Muscle layer of duodenum (tissue), 2 donors: ENCODE results near the gene SLCO4A1.
"Not testable (repeated sequence)": the region's sequence is repeated elsewhere in the genome, so short reads cannot be mapped to it uniquely, and the experiment has no call there.

ENCODE experiments used
- H3K27ac ChIP-seq: one replicate; pipeline ENCODE4 v1.7.0; 2013; ENCODE audit warnings: mild to moderate bottlenecking, low read length
- H3K27me3 ChIP-seq: one replicate; pipeline ENCODE4 v1.7.0; 2013; ENCODE audit warnings: low read depth, mild to moderate bottlenecking, control low read depth, low read length
- H3K36me3 ChIP-seq, 2 donors: one replicate each; pipeline ENCODE4 v1.7.0; 2013; ENCODE audit warnings: low read length in 2 of 2, control low read depth in 1 of 2, mild to moderate bottlenecking in 1 of 2; ENCODE audit not compliant: insufficient read depth in 2 of 2, control insufficient read depth in 1 of 2
- H3K4me1 ChIP-seq, 2 donors: one replicate each; pipeline ENCODE4 v1.7.0; 2013; ENCODE audit warnings: low read length in 2 of 2, mild to moderate bottlenecking in 2 of 2, control low read depth in 1 of 2, moderate library complexity in 1 of 2; ENCODE audit not compliant: insufficient read depth in 2 of 2, control insufficient read depth in 1 of 2
- H3K4me3 ChIP-seq, 2 donors: one replicate each; pipeline ENCODE4 v1.7.0; 2013; ENCODE audit warnings: low read length in 2 of 2, low read depth in 1 of 2, mild to moderate bottlenecking in 1 of 2
- H3K9me3 ChIP-seq, 2 donors: one replicate each; pipeline ENCODE4 v1.7.0; 2013; ENCODE audit warnings: low read length in 2 of 2, control low read depth in 1 of 2, mild to moderate bottlenecking in 1 of 2; ENCODE audit not compliant: control insufficient read depth in 1 of 2
- donor health status: healthy.

Gene SLCO4A1

DNA sequence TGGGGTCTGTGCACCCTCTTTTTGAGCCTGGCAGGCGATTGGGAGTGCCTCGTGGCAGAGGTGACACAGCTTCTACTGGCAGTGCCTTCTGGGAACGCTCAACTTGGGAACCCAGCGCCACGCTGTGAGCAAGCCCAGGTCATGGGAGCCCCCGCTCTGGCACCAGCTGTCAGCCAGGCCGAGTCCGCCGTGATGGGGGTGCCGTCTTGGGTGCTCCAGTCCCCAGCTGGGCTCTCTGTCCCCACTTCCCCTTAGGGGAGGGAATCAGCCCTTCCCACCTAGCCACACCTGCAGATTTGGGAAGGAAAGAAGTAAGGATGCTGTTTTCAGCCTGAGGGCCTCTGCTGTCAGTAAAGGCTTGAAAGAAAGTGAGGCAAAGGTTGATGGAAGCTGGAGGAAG is 35.4 kb downstream of the SLCO4A1 start:
- no peaks in the 10 kb centered on the region for H3K27me3 ChIP-seq

DNA sequence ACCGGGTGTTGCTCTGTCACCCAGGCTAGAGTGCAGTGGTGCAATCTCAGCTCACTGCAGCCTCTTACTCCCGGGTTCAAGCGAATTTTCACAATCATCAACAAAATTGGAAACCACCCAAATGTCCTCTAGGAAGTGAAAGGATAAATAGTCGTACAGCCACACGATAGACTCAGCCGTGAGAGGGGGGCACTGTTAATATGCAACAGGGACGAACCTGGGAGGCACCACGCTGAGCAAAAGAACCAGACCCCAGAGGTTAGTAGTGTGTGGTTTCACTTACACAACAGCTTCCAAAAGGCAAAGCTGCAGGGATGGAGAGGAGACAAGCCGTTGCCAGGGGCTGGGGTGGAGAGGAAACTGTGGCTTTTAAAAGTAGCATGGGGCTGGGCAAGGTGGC is 36.2 kb downstream of the SLCO4A1 start:
- no peak overlapping the region for H3K27ac ChIP-seq
- H3K4me3 ChIP-seq: no peak overlapping the region
- peaks cover 8 to 9% of the 10 kb centered on the region in 2 donors for H3K9me3 ChIP-seq
- no peaks in the 10 kb centered on the region for H3K36me3 ChIP-seq
- no peaks in the 10 kb centered on the region for H3K27me3 ChIP-seq
- no peaks in the 10 kb centered on the region for H3K4me1 ChIP-seq

More for the DNA sequence above, 35.4 kb downstream of the SLCO4A1 start:
- Histone ChIP-seq H3K36me3 (no peaks in the 10 kb centered on the region), H3K4me1 (no peaks in the 10 kb centered on the region), H3K27ac (no peak overlapping the region), H3K4me3 (no peak overlapping the region), H3K9me3 (peaks cover 8 to 9% of the 10 kb centered on the region in 2 donors)

DNA sequence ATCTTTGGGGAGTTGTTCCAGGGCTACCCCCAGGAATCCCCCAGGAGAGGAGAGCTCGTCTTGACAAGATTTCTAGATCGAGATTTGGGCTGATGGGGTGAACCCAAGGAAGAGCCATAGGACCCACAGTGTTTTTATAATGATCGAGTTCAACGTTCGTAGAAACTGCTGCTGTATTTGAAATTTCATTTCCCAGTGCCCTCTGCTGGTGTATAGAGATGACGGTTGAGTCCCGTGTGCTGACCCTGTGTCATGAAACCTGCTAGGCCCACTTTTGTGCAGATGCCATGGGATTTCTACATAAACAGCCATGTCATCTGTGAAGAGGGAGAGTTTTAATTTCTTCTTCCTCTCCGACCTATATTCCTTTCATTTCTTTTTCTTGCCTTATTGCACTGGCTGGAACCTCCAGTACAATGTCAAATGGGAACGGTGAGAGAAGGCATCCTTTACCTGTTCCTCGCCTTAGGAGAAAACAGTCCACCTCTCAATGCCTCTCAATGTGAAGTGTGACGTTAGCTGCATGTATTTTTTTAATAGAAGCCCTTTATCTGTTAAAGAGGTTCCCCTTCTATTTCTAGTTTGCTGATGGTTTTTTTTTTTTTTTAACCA is 37.8 kb downstream of the SLCO4A1 start:
- Histone ChIP-seq H3K27me3 (no peaks in the 10 kb centered on the region), H3K27ac (no peak overlapping the region), H3K4me3 (no peak overlapping the region), H3K36me3 (no peaks in the 10 kb centered on the region), H3K9me3 (peaks cover 8 to 9% of the 10 kb centered on the region in 2 donors), H3K4me1 (no peaks in the 10 kb centered on the region)

DNA sequence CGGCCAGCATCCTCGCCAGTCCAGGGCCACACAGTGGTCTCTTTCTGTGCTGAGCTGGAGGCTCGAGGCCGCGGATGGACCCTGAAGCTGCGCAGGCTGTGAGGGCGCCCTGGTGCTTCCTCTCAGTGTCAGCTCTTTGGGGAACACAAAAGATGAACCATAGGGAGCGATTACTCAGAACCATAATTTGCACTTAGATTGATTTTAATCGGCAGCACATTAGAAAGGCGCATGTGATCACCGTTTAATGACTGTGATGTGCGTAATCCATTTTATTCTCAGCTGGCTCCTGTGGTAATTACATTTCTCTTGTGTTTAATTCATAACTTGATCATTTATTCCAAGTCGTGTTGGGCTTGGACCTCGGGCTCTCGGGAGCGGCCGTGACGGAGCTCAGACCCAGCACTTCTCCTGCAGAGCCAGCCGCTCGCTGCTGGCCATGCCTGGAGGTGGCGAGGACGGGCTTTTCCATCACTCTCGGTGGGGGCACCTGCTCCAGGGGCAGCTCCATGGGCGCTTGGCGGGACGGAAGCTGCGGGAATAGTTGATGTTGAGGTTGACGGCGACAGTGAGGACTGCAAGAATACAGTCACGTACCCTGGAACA is 40.7 kb downstream of the SLCO4A1 start:
- H3K4me1 ChIP-seq: no peaks in the 10 kb centered on the region
- H3K4me3 ChIP-seq: no peak overlapping the region
- H3K27me3 ChIP-seq: no peaks in the 10 kb centered on the region

DNA sequence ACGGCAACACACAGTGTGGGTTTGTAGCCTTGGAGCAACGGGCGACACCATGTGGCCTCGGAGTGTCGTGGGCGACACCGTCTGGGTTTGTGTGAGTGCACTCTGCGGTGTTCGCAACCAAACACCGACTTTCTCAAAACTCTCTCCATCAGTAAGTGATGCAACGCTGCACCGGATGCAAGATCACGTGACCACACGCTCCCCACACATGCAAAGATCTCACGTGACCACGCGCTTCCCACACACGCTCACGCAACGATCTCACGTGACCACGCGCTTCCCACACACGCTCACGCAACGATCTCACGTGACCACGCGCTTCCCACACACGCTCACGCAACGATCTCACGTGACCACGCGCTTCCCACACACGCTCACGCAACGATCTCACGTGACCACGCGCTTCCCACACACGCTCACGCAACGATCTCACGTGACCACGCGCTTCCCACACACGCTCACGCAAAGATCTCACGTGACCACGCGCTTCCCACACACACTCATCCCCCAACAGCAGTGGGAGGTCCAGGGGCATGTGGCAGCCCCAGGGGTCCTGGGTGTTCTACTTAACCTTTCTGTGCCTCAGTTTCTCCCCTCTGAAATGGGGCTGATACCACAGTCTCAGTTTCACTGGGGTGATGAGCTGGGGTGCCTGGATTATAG is 41.5 kb downstream of the SLCO4A1 start:
- not testable (repeated sequence) for H3K27ac ChIP-seq, H3K36me3 ChIP-seq, H3K4me3 ChIP-seq, H3K27me3 ChIP-seq, H3K4me1 ChIP-seq, H3K9me3 ChIP-seq

More for the DNA sequence above, 40.7 kb downstream of the SLCO4A1 start:
- peaks cover 8 to 9% of the 10 kb centered on the region in 2 donors for H3K9me3 ChIP-seq
- no peaks in the 10 kb centered on the region for H3K36me3 ChIP-seq
- no peak overlapping the region for H3K27ac ChIP-seq

DNA sequence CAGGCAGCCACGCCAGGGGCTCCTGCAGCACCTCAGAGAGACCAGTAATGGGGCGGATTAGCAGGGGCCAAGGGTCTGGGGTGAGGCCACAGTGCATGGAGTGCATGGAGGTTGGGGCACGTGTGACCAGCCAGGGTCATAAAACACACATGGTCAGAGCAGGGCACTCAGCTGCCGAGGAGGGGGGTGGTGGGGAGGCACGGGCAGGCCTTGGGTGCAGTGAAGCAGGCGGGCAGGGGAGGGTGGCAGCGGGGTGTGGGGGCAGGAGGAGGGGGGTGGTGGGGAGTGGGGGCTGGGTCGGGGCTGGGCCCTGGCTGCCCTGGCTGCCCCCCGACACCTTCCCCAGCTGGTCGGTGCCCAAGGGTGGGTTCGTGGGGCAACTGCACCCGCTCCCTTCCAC is 42.7 kb downstream of the SLCO4A1 start:
- H3K27ac ChIP-seq: no peak overlapping the region
- no peaks in the 10 kb centered on the region for H3K27me3 ChIP-seq
- peaks cover 3 to 6% of the 10 kb centered on the region in 2 donors for H3K9me3 ChIP-seq
- H3K36me3 ChIP-seq: no peaks in the 10 kb centered on the region
- H3K4me3 ChIP-seq: no peak overlapping the region
- H3K4me1 ChIP-seq: peaks cover 0 to 6% of the 10 kb centered on the region in 2 donors

DNA sequence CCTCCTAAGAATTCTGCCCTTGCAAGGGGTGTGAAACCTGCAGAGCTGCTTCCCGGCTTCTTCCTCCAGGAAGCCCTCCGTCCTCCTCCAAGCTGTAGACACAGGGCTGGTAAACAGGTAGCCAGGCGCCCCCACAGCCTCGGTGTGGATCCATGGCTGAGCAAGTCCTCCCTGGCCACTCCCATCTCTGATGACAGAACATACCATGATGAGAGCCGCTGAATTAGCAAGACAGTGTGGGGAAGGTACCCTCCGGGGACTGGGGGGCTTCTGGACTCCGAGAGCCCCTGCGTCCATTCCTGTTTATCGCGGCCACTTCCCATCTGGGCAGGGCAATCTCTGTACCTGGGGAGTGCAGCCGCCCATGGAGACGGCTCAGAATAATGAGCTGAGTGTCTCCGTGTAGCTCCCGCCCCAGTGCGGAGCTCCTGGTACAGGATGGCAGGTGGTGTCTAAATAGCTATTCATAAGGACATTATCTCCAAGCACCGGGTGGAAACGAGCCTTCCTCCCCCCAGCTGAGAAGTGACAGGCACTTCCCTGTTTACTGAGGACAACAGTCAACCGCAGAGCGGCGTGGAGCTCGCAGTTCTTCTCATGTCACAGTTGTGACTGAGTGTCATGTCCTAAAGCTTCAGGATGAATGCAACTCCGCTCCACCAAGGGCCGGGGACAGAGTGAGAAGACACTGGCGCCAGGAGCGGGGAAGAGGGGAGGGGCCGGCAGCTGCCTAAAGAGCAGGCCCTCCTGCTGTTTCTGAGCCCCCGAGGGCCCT is 43.7 kb downstream of the SLCO4A1 start:
- Histone ChIP-seq H3K4me3 (no peak overlapping the region), H3K36me3 (no peaks in the 10 kb centered on the region), H3K4me1 (peaks cover 0 to 6% of the 10 kb centered on the region in 2 donors), H3K27ac (no peak overlapping the region), H3K27me3 (no peaks in the 10 kb centered on the region), H3K9me3 (no peaks in the 10 kb centered on the region)

DNA sequence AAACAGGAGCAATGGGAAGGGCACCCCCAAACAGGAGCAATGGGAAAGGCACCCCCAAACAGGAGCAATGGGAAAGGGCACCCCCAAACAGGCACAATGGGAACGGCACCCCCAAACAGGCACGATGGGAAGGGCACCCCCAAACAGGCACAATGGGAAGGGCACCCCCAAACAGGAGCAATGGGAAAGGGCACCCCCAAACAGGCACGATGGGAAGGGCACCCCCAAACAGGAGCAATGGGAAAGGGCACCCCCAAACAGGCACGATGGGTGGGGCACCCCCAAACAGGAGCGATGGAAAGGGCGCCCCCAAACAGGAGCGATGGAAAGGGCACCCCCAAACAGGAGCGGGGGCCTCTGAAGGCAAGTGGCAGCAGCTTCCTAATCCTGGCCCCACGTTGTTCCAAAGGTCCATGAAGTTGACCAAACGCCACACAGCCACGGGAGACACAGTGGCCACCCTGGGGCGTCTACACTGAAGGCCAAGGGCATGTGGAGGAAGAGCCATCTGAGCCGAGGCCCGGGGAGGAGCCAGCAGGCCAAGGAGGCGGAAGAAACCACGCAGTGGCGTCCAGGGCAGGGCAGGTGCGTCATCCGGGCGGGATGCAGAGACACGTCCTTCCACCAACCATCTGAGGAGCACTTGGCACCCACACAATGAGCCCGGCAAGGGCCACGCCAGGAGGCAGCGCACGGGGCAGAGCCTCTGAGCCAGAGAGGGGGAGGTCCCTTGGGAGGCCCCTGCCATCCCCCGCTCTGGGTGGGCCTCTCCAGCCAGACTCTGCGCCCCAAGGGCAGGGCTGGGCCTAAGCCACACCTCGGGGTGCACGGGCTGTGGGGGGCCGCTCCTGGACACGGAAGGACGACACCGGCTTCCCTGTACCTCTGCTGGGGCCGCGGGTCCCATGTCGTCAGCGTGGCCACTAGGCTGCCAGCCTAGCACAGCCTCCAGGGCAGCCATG is 44.8 kb downstream of the SLCO4A1 start:
- H3K27me3 ChIP-seq: no peaks in the 10 kb centered on the region

DNA sequence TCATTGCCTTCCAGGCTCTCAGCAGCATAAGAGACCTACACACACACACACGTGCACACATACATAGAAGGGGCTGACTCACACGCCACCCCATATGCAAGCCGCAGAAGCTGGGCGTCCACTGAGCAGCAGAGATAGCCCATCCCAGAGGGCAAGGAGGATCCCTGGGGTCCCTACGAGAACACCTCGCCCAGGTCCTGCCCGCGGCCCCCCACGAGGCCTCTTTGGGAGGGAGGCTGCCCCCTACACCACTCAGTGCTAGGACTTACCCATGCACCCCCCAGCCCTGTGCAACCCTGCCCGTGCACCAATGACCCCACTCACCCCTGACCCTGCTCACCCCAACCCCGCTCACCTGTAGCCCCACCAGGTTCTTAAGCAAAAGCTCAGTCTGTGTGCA is 45.8 kb downstream of the SLCO4A1 start:
- Histone ChIP-seq H3K27me3 (no peaks in the 10 kb centered on the region), H3K9me3 (no peaks in the 10 kb centered on the region), H3K27ac (no peak overlapping the region), H3K4me3 (no peak overlapping the region), H3K4me1 (peaks cover 0 to 6% of the 10 kb centered on the region in 2 donors), H3K36me3 (no peaks in the 10 kb centered on the region)

More for the DNA sequence above, 44.8 kb downstream of the SLCO4A1 start:
- no peaks in the 10 kb centered on the region for H3K36me3 ChIP-seq
- no peak overlapping the region for H3K4me3 ChIP-seq
- peaks cover 0 to 6% of the 10 kb centered on the region in 2 donors for H3K4me1 ChIP-seq
- no peaks in the 10 kb centered on the region for H3K9me3 ChIP-seq
- H3K27ac ChIP-seq: no peak overlapping the region

DNA sequence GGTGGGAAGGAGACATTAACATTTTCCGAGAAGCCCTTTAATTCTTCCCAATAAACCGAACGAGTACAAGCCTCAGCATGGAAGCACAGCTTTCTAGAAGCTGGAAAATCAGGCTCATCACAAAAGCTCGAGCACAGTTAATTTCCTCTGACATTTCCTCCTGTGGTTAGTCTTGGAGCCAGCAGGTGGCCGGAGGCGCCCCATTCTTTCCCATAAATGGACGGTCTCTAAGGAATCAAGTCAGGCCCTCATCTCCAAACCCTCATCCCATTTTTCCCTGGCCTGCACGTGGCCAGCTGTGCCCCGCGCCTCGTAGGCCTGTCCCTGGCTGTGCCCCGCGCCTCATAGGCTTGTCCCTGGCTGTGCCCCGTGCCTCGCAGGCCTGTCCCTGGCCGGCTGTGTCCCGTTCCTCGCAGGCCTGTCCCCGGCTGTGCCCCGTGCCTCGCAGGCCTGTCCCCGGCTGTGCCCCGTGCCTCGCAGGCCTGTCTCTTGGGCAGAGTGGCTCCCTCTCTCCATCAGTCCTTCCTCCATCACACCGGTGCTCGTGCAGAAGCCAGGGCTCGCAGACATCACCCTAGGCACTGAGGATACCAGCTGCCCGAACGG is 46.7 kb downstream of the SLCO4A1 start:
- H3K27me3 ChIP-seq: no peaks in the 10 kb centered on the region
- no peak overlapping the region for H3K27ac ChIP-seq

More for the DNA sequence above, 46.7 kb downstream of the SLCO4A1 start:
- H3K4me3 ChIP-seq: no peak overlapping the region
- H3K36me3 ChIP-seq: no peaks in the 10 kb centered on the region
- H3K9me3 ChIP-seq: no peaks in the 10 kb centered on the region
- peaks cover 0 to 6% of the 10 kb centered on the region in 2 donors for H3K4me1 ChIP-seq
